Mesenchymal stem cell (in vitro differentiated cells and primary cell): ENCODE results near the gene DACH2.

Experiments
- DNase-seq: peaks from one replicate; pipeline ENCODE4 v3.0.0-alpha.2; 2013
- H2AFZ ChIP-seq: one replicate; pipeline ENCODE4 v1.6.1; 2013; ENCODE audit warnings: low read depth, mild to moderate bottlenecking, control low read depth, inconsistent platforms, low read length, moderate library complexity
- H2AK5ac ChIP-seq: 2 replicates; pipeline ENCODE4 v1.6.1; 2013; ENCODE audit warnings: low read length, moderate library complexity, mild to moderate bottlenecking, inconsistent platforms; ENCODE audit not compliant: severe bottlenecking
- H2BK120ac ChIP-seq: one replicate; pipeline ENCODE4 v1.6.1; 2013; ENCODE audit warnings: low read depth, mild to moderate bottlenecking, inconsistent platforms, low read length, moderate library complexity
- H2BK12ac ChIP-seq, 2 experiments: one replicate each; pipeline ENCODE4 v1.6.1; 2013; ENCODE audit warnings: inconsistent platforms in 2 of 2, low read length in 2 of 2, mild to moderate bottlenecking in 2 of 2, moderate library complexity in 2 of 2, control low read depth in 1 of 2
- H2BK15ac ChIP-seq: one replicate; pipeline ENCODE4 v1.6.1; 2013; ENCODE audit warnings: mild to moderate bottlenecking, low read depth, inconsistent platforms; ENCODE audit not compliant: poor library complexity, severe bottlenecking
- H2BK5ac ChIP-seq: 2 replicates; pipeline ENCODE4 v1.6.1; 2013; ENCODE audit warnings: low read depth, mild to moderate bottlenecking, low read length, control low read depth, inconsistent platforms; ENCODE audit not compliant: poor library complexity, severe bottlenecking
- H3K14ac ChIP-seq, 2 experiments: one replicate each; pipeline ENCODE4 v1.6.1; 2013; ENCODE audit warnings: inconsistent platforms in 2 of 2, low read length in 2 of 2, control low read depth in 1 of 2, mild to moderate bottlenecking in 1 of 2, moderate library complexity in 1 of 2
- H3K18ac ChIP-seq, 2 experiments: one replicate each; pipeline ENCODE4 v1.6.1; 2013; ENCODE audit warnings: inconsistent platforms in 2 of 2, low read length in 2 of 2, control low read depth in 1 of 2, low read depth in 1 of 2, mild to moderate bottlenecking in 1 of 2
- H3K23ac ChIP-seq, 2 experiments: one replicate each; pipeline ENCODE4 v1.6.1; 2013; ENCODE audit warnings: inconsistent platforms in 2 of 2, low read length in 2 of 2, mild to moderate bottlenecking in 2 of 2, moderate library complexity in 2 of 2, control low read depth in 1 of 2
- H3K27ac ChIP-seq: 2 replicates; pipeline ENCODE4 v1.5.1; 2013; ENCODE audit warnings: mild to moderate bottlenecking, moderate library complexity, low read length, control low read depth, inconsistent platforms; ENCODE audit not compliant: poor library complexity, severe bottlenecking
- H3K27me3 ChIP-seq, 2 experiments: 2 replicates each; pipeline versions ENCODE4 v1.6.1 to v1.7.0; 2013; ENCODE audit warnings: low read length in 2 of 2, mild to moderate bottlenecking in 2 of 2, moderate library complexity in 2 of 2, control low read depth in 1 of 2, inconsistent platforms in 1 of 2; ENCODE audit not compliant: control insufficient read depth in 1 of 2, insufficient read depth in 1 of 2
- H3K36me3 ChIP-seq, 2 experiments: 2 replicates each; pipeline versions ENCODE4 v1.6.1 to v1.7.0; 2013; ENCODE audit warnings: low read length in 2 of 2, control low read depth in 1 of 2, inconsistent platforms in 1 of 2, low read depth in 1 of 2, mild to moderate bottlenecking in 1 of 2; ENCODE audit not compliant: insufficient read depth in 2 of 2, control insufficient read depth in 1 of 2
- H3K4ac ChIP-seq, 2 experiments: one replicate each; pipeline ENCODE4 v1.6.1; 2013; ENCODE audit warnings: inconsistent platforms in 2 of 2, low read length in 2 of 2, mild to moderate bottlenecking in 2 of 2, moderate library complexity in 2 of 2, control low read depth in 1 of 2, low read depth in 1 of 2
- H3K4me1 ChIP-seq: 2 replicates; pipeline ENCODE4 v1.6.1; 2013; ENCODE audit warnings: low read depth, low read length, control low read depth; ENCODE audit not compliant: control insufficient read depth, insufficient read depth
- H3K4me2 ChIP-seq: 2 replicates; pipeline ENCODE4 v1.6.1; 2013; ENCODE audit warnings: low read length, mild to moderate bottlenecking, inconsistent platforms; ENCODE audit not compliant: poor library complexity, severe bottlenecking
- H3K4me3 ChIP-seq, 2 experiments: 2 replicates each; pipeline versions ENCODE4 v1.5.1 to v1.7.0; 2013; ENCODE audit warnings: low read length in 2 of 2, mild to moderate bottlenecking in 2 of 2, control low read depth in 1 of 2, low read depth in 1 of 2; ENCODE audit not compliant: insufficient read depth in 1 of 2
- H3K79me1 ChIP-seq: replicated peaks from 2 replicates; pipeline ENCODE4 v1.6.1; 2013; ENCODE audit warnings: mild to moderate bottlenecking, control low read depth, low read length, inconsistent platforms; ENCODE audit not compliant: poor library complexity, severe bottlenecking
- H3K9ac ChIP-seq: 2 replicates; pipeline ENCODE4 v1.7.0; 2013; ENCODE audit warnings: mild to moderate bottlenecking, low read length, moderate library complexity
- H3K9me3 ChIP-seq: 2 replicates; pipeline ENCODE4 v1.7.0; 2013; ENCODE audit warnings: mild to moderate bottlenecking, low read length; ENCODE audit not compliant: control insufficient read depth
- H4K8ac ChIP-seq: one replicate; pipeline ENCODE4 v1.6.1; 2013; ENCODE audit warnings: inconsistent platforms, mild to moderate bottlenecking, low read length, moderate library complexity
- H4K91ac ChIP-seq: one replicate; pipeline ENCODE4 v1.6.1; 2013; ENCODE audit warnings: mild to moderate bottlenecking, low read length, inconsistent platforms
- WGBS: methylation state at CpG from one replicate; pipeline ENCODE4 v1.1.7; 2013; ENCODE audit warnings: mixed read lengths; 5-methylcytosine and 5-hydroxymethylcytosine counted together

Gene DACH2

DNA sequence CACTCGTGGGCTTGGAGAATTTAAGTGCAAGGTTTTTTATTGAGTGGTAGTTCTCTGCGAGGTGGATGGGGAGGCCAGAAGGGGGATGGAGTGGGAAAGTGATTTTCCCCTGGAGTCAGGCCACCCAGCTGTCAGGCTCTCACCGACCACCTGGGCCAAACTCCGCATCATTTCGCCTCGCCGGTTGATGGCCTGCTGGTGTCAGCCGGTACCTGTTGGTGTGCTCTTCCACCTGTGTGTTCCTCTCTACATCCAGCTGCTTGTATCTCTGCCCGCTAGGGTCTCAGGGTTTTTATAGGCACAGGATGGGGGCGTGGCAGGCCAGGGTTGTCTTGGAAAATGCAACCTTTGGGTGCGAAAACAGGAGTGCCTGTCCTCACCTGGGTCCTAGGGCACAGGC, 200.9 kb downstream of the DACH2 start:
- Histone ChIP-seq H4K8ac (no peak overlapping the region), H3K14ac (no peak overlapping the region), H3K36me3 (no peaks in the 10 kb centered on the region), H3K27me3 (no peaks in the 10 kb centered on the region), H2AK5ac (no peak overlapping the region), H2BK120ac (no peak overlapping the region), H2AFZ (no peak overlapping the region), H3K27ac (no peak overlapping the region), H3K18ac (no peak overlapping the region), H3K9me3 (no peaks in the 10 kb centered on the region), H3K4me2 (no peak overlapping the region), H4K91ac (no peak overlapping the region), H3K4ac (no peak overlapping the region), H2BK15ac (no peak overlapping the region), H2BK5ac (no peak overlapping the region), H3K4me1 (no peaks in the 10 kb centered on the region), H3K79me1 (no peaks in the 10 kb centered on the region), H3K9ac (no peak overlapping the region), H3K4me3 (no peak overlapping the region), H3K23ac (no peak overlapping the region), H2BK12ac (no peak overlapping the region)
- DNase-seq, result no peak
- 93% methylated on average over 10 of the region's 11 CpGs for WGBS

DNA sequence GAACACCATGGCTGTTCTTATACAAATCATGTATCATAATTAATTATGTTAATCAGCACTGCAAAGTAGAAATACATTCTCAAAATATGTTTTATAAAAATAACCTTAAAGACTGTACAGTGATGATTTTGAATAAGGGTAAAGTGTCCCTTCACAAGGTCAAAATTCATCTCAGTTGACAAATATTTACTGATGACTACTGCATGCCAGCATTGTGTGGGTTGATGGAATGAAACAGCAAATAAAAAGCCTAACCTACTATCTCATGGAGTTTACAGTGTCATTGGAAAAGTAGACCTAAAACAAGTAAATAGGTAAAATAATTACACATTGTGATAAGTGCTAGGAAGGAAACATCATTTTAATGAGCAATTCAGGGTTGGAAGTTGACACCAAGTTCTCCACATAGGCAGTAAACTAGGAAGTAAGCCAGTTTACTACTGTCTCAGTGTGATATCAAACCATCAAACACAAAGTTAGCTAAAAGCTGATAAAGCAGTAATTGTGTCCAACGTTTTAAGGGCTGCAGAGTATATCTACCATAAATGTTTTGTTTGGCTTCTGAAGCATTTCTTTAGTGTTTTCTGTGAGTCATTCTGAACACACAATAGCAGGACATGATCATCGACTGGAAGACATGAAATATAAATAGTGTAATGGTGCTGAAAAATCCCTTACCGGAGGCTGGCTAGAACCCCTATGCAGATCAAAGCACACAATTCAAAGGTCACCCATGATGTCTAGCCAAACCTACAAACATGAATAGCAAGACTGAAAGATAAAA, 221.8 kb downstream of the DACH2 start:
- H3K36me3 ChIP-seq, result no peaks in the 10 kb centered on the region
- H3K79me1 ChIP-seq, result no peaks in the 10 kb centered on the region
- WGBS, result 75% methylated on average over 1 of the region's 3 CpGs
- H3K4me1 ChIP-seq, result no peaks in the 10 kb centered on the region
- no peak overlapping the region for H3K27ac ChIP-seq
- H3K4me2 ChIP-seq, result no peak overlapping the region
- H3K9me3 ChIP-seq, result no peaks in the 10 kb centered on the region
- H3K14ac ChIP-seq, result no peak overlapping the region
- no peak overlapping the region for H2BK15ac ChIP-seq
- no peak overlapping the region for H2BK12ac ChIP-seq
- DNase-seq, result no peak
- H3K23ac ChIP-seq, result no peak overlapping the region
- H2BK120ac ChIP-seq, result no peak overlapping the region
- H3K18ac ChIP-seq, result no peak overlapping the region
- no peak overlapping the region for H2AK5ac ChIP-seq
- H2BK5ac ChIP-seq, result no peak overlapping the region
- H4K8ac ChIP-seq, result no peak overlapping the region
- no peak overlapping the region for H3K9ac ChIP-seq
- H4K91ac ChIP-seq, result no peak overlapping the region
- H3K27me3 ChIP-seq, result peaks cover 0 to 2% of the 10 kb centered on the region in 2 experiments
- H2AFZ ChIP-seq, result no peak overlapping the region
- H3K4me3 ChIP-seq, result no peak overlapping the region
- H3K4ac ChIP-seq, result no peak overlapping the region

DNA sequence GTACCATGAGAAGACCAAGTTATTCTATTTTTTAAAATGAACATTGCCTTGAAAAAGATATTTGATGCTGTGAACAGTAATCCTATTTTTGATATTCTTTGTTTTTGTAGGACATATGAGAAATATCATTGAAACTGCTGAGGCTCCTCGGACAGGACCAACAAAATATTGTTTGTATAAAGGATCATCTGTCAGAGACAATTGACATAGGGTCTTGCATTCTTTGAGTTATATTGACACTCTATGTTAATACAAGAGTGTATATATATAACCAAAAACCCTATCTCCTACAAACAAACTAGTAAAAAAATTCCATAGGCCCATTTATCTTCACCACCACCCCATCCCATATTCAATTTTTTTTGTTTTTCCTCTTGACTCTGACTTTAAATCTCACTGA, 222.7 kb downstream of the DACH2 start:
- Histone ChIP-seq H3K4me2 (no peak overlapping the region), H3K23ac (no peak overlapping the region), H3K9ac (no peak overlapping the region), H2AFZ (no peak overlapping the region), H3K79me1 (no peaks in the 10 kb centered on the region), H3K4me3 (no peak overlapping the region), H3K9me3 (no peaks in the 10 kb centered on the region), H2BK12ac (no peak overlapping the region), H3K27ac (no peak overlapping the region), H3K36me3 (no peaks in the 10 kb centered on the region), H4K91ac (no peak overlapping the region), H2BK5ac (no peak overlapping the region), H3K14ac (no peak overlapping the region), H2BK120ac (no peak overlapping the region), H3K4ac (no peak overlapping the region), H3K27me3 (peaks cover 0 to 2% of the 10 kb centered on the region in 2 experiments), H4K8ac (no peak overlapping the region), H2BK15ac (no peak overlapping the region), H3K4me1 (no peaks in the 10 kb centered on the region), H3K18ac (no peak overlapping the region), H2AK5ac (no peak overlapping the region)
- DNase-seq, result no peak
- no CpG with 5 or more reads among the region's 1 CpG for WGBS

DNA sequence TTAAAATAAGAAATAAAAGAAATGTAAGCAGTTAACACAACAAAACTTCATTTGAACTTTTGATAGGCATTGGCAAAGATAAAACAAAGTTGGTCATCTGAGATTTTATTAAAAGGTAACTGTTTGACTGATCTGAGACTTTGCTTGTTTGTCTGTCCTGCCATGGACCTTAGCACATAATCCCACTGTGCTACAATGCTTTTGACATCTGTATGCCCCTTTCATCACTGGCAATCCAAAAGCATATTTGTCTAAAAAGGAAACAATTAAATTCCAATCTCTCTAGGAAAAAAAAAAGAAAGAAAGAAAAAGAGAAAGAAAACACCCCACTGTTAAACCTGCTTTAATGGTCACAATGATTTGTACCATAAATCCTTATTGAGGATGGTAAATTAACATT, 231.0 kb downstream of the DACH2 start:
- Histone ChIP-seq H3K4me3 (no peak overlapping the region), H3K4me2 (no peak overlapping the region), H3K79me1 (no peaks in the 10 kb centered on the region), H3K23ac (no peak overlapping the region), H2AFZ (no peak overlapping the region), H3K18ac (no peak overlapping the region), H4K91ac (no peak overlapping the region), H2BK12ac (no peak overlapping the region), H3K4ac (no peak overlapping the region), H3K14ac (no peak overlapping the region), H3K27me3 (peaks cover 0 to 2% of the 10 kb centered on the region in 2 experiments), H3K4me1 (no peaks in the 10 kb centered on the region), H3K27ac (no peak overlapping the region), H2BK120ac (no peak overlapping the region), H4K8ac (no peak overlapping the region), H2AK5ac (no peak overlapping the region), H2BK15ac (no peak overlapping the region), H3K36me3 (no peaks in the 10 kb centered on the region), H3K9ac (no peak overlapping the region), H3K9me3 (no peaks in the 10 kb centered on the region), H2BK5ac (no peak overlapping the region)
- no peak for DNase-seq
